Measurements from ENCODE around the gene C1orf21.

C1orf21 gene

DNA sequence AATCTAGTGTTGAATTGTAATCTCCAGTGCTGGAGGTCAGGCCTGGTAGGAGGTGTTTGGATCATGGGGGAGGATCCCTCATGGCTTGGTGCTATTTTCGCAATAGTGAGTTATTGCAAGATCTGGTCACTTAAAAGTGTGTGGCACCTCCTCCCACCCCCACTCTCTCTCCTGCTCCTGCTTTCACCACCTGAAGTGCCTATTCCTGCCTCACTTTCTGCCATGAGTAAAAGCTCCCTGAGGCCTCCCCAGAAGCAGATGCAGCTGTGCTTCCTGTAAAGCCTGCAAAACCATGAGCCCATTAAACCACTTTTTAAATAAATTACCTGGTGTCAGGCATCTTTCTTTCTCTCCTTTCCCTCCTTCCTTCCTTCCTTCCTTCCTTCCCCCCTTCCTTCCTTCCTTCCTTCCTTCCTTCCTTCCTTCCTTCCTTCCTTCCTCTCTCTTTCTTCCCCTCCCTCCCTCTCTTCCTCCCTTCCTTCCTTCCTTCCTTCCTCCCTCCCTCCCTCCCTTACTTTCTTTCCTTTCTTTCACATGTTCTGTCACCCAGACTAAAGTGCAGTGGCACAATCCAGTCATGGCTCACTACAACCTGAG, 172.4 kb downstream of the C1orf21 start:
- no peak for DNase-seq

DNA sequence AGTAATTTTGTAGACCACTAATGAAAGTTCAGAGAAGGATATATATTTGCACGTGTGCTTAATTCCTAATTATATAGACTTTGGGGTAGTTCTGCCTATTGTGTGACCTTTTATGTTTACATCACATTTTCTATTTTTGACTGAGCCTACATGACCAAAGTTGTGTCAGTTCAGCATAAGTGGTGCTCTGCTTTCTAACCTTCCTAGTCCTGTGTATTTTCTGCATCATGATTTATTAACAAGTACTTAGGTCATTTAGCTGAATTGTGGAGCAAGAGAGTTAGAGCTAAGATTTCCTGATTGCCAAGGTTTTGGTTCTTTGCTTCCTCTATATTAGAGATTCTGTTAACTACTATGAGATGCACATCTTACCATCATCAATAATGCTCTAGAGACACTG, 176.0 kb downstream of the C1orf21 start:
- no peak for DNase-seq

DNA sequence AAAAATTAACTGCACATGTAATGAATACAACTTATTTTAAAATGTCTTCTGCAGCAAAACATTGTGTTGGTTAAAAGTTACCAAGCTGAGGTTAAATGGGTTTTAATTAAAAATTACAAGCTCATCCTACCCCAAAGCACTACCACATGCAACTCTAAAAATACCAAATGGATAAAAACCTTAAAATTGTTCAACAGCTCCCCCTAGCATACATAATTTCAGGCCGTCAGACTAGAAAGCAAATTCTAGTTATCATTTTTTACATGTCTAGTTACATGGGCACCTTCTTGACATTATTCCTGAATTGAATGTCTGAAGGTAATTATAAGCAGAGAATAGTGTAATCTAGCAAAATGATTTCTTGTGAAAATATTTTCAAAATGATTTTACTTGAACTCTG, 176.5 kb downstream of the C1orf21 start:
- no peak for DNase-seq

DNA sequence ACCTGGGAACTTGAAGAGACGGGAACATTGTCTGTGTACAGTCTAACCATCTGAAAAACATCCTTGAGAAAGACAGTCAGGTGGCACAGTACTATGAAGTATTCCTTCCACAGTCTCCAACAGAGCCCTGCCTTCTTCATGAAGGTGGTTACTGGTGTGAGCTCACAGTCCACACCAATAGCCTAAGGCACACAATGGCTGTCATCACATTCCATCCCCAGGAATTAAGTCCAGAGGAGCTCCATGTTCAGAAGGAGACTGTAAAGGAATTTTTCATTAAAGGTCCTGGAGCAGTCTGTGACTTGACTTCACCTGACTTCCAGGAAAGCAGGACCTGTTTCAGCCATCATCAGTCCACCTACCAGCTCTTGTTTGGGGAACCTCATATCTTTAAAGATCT, 180.2 kb downstream of the C1orf21 start:
- no peak for DNase-seq

DNA sequence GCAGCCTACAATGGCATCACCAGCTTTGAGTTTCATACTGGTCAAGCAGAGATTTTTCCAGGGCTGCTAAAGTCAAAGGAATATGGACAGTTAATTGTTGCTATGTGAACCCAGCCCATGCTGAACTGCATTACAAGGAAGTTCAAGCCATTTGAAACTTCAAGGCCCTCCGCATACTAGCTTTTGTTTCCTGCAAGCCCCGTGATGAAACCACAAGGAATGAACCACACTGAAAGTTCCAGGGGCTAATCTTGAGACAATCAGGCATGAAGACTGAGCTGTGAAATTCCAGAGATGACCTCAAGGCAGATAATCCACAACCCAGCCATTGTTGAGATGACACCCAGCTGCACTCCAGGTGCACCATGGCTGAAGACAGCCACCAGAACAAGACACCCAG, 180.8 kb downstream of the C1orf21 start:
- no peak for DNase-seq

DNA sequence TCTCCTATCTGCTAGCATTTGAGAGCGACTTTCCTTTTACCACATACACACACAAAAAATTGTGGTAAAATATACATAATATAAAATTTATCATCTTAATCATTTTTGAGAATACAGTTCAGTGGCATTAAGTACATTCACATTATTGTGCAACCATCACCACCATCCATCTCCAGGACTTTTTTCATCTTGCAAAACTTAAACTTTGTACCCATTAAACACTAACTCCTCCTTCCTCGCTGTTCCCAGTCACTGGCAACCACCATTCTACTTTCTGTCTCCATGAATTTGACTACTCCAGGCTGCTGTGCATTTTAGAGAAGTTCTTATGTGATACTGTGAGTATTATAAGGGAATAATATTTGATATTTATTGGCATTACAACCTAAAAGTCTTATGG, 181.3 kb downstream of the C1orf21 start:
- no peak for DNase-seq

DNA sequence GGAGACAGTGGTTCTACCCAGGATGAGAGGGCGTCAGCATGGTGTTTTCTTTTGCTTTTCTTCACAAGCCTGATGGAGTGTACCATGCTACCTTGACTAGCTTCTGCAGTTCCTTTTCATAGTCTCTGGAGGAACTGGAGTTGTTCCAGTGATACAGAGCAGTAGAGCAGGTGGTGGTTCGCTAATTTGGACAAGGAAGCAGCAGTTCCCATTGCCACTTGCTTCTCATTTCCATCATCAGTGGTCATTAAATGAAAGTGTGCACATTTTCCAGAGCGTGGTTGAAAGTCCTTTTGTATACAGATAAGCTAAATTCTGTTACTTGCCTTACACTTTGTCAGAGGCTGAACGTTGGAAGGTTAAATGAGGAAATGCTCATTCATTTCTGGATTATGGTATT, 182.3 kb downstream of the C1orf21 start:
- DNase-seq, result no peak

DNA sequence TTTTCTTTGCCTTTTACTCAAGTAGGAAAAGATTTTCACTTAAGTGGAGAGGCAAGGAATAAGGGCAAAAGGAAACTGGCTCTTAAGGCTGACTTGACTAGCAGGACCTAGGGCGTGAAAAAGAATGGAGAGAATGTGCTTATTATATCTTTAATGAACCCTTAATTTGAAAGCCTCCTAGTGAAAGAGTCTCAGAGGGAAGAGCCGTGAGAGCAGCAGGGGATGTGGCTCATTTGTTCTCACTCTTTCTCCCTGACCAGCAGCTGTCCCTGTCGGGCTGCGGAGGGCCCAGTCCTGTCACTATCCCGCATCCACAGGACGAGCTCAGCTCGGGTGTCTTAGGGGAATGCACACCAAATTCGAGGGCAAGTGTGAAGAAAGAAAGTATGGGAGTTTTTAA, 187.8 kb downstream of the C1orf21 start:
- DNase-seq, result no peak

DNA sequence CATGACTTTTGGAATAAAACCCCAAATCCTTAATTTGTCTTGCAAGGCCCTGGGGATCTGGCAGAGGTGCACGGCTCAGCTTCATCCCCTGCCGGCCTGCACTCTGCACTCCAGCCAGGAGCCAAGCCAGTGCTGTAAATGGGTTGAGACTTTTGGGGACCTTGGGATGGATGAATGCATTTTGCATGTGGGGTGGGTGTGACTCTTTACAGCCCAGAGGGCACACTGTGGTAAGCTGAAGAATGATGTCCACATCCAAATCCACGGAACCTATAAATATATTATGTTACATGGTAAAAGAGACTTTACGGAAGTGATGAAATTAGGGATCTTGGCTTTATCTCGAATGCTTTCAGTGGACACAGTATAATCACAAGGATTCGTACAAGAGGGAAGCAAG, 190.0 kb downstream of the C1orf21 start:
- no peak for DNase-seq

DNA sequence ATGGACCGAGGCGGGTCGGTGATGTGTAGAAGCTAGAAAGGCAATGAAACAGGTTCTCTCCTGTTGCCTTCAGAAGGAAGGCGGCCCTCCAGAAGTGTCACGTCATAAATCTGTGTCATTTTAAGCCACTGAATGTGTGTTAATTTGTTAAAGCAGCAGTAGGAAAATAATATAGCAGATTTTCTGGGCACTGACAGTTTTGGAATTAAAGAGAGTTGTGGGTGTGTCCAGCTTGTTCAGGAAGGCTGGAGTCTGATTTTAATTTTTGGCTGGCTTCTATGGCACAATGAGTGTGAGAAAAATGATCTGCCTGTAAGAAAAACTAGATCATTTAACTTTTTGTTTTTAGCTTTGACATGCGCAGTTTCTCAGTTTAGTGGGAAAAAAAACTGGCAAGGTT, 190.5 kb downstream of the C1orf21 start:
- no peak for DNase-seq

DNA sequence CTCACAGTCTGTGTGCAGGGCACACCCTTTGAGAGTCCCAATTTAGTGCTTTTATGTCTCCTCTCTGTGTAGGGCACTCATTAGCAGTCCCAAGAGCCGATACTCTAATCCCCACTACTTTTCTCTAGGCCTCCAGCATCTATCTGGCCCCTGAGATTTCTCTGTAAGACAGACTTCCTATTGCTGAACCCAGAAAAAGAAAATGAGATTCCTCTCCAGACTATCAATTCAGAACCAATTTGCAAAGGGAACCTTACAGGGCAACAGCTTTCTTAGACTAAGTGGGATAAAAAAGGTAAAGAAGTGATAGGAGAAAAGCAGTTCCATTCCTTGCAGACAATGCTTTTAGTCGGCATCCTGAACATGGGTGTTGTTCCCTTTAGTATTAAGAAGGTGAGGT, 195.6 kb downstream of the C1orf21 start:
- no peak for DNase-seq

DNA sequence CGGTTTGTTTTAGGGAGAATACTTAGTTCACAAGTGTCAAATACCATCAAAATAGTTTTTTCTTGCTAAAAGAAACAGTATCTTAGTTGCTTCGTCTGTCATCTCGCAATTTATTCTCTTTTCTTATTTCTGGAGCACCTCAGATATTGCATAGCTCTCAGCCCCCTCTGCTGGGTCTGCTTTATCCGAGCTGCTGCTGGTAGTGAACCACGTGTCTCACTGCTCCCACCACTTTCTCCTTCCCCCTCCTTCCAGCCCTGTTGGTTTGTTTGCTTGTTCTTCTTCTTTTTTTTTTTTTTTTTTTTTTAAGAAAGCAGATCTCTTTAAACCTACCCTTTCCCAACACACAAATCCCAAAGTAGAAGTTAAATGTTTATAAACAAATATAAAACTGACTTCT, 197.0 kb downstream of the C1orf21 start:
- DNase-seq, result no peak

DNA sequence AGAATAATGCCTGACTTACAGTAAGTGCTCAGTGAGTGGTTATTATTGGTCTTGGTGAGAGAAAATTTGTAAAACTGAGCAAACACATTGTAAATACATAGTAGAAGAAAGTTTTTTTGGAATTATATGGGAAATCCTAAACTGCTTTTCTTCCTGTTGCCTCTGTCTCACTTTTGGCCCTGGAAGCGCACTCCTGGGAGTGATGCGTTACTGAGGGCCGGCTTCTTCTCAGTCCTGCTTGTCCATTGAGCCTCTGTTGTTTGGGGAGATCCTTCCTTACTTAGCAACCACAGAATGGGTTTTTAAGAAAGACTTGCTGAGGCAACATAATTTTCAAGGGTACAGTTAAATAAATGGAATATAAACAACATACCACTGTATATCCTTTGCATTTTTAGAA, 201.9 kb downstream of the C1orf21 start:
- DNase-seq, result no peak

DNA sequence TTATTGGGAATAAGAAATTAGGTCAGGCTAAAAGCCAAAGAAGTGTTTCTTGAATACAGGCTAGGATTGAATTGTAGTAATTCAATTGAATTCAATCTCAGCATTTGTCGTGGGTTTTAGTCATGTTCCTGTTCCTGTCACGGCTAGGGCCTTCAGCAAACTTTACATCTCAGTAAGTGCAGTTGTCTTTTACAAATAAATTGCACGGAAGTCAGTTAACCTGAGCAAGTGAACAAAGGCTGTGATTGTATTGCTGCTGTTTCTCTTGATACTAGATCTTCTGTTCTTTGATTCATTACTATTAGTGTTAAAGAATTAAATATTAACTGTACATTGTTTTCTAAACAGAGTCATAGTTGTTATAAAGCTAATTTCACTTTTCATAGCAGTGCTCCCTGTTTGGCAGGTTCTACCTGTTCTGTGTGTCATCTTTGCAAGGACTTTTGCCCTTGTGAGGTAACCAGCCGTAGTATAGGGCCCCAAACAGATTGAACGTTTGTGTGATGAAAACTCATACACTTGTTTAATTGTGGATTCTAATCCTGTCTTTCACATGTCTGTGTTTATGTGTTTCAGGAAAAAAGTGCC, 203.4 kb downstream of the C1orf21 start:
- DNase-seq, result no peak

DNA sequence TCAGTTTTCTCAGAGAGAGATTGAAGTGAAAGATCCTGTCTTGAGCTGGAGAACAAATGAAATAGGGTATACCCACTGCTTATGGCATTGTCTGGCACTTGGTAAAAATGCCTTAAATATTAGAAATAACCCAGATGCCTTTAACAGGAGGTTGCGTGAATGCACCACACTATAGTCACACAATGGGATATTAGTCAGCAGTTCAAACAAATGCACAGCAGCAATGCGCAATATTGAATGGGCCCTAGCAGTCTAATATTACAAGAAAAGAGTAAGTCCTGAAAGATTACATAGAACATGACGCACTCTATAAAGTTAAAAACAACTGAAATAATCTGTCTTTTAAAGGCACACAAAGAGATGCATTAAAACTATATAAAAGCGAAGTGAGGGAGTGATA, 206.8 kb downstream of the C1orf21 start:
- no peak for DNase-seq

DNA sequence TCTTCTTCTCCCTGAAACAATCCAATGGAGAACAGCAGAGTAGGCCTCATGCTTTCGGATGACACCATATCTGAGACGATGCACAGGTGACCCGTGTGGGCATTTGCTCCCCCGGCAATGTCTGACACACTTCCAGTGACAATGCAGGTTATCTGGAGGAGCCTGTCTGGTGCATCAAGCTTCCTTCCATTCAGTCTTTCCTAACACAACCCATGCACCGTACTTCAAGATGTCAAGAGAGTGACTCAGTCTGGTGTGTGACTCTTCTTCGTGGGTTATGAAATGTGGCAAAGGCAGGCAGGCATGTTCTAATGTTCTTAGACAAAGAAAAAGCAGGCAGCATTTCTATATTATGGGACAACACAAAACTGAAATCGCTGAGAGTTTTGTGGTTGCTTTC, 208.8 kb downstream of the C1orf21 start:
- DNase-seq, result no peak

DNA sequence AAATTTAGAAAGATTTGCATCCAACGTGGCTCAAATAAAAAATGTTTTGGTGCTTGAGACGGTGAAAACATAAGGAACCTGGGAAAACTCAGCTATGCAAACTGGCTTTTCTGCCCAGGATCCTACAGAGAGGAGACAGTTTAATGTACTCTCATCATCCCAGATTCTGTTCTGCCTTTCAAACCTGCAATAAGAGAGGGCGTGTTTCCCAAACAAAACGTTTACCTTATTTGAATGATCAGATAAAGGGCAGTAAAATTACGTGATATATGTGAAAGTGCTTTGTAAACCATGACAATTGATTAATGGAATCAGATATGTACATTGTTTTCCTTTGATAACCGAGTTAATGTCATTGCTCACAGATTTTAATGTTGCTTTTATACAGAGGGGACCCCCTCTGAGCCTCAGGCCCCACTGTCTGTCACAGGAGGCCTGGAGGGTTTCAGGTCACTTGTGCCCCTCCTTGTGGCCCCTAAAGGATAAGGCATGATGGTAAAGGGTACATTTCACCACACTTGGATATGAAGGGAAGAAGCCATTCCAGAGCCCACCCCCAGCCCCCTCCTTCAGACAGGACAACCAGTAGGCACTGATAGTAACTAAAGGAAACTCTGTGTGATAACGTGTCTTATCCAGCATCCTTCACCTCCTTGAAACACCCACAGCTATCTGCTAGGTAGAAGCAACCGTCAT, 210.3 kb downstream of the C1orf21 start:
- DNase-seq, result no peak

DNA sequence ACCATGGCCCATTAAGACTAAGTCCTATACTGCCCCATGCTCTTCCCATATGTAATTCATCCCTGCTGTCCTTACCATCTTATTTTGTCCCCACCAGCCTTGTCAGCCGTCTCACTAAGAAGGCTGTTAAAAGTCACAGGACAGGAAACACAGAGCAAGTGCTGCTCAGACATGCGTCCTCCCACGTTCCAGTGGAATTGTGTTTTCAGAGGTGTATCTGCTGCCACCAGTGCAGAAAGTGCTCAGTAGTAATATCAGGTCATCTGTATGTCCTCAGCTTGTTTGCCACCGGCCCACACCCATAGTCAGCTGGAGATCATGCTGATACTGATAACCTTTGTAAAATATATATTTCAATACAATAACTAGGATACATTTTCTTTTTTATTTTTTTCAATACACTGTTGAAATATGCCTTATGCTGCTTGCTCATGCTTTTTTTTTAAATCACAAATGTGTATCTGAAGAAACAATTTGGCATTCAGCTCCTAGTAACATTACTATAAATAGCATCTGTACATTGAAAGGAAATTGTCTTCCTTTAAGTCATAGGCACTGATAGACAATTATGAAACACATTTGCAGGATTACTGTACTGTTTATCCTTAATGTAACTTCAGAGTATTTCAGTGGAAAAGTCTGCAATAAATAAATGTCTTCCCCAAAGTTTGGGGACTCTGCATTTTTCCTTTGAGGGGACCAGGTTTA, 211.0 kb downstream of the C1orf21 start:
- DNase-seq, result no peak

DNA sequence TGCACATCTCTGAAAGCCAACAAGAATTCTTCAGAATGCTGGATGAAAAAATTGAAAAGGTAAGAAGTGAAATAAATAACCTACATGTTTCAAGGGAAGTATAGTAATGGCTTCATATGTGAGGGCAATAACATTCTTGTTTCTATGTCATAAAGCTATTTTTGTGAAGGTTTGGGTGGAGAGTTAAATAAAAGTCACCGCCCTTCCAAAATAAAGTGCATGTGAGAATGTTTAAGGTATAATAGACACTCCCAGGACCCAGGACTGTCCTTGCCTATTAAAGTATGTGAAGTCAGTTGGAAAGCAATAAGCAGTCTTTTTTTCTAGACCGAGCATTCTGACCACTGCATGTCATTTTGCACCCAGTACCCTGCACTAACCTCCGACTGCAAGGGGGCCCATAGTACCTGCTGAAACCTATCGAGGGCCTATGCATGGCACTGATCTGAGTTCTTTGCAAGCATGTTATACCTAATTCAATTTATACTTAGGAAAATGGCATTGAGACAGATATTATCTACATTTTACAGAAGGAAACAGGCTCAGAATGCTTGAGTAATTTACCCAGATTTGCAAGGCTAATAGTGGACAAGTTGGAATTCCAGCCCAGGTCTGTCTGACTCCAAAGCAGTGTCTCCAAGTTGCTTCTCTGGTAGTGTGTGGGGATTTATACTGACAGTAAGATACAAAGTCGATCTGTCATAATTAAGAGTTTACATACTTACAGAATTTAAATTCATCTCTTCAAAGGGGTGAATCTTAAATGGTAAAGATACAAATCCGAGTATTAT, 211.8 kb downstream of the C1orf21 start:
- no peak for DNase-seq

DNA sequence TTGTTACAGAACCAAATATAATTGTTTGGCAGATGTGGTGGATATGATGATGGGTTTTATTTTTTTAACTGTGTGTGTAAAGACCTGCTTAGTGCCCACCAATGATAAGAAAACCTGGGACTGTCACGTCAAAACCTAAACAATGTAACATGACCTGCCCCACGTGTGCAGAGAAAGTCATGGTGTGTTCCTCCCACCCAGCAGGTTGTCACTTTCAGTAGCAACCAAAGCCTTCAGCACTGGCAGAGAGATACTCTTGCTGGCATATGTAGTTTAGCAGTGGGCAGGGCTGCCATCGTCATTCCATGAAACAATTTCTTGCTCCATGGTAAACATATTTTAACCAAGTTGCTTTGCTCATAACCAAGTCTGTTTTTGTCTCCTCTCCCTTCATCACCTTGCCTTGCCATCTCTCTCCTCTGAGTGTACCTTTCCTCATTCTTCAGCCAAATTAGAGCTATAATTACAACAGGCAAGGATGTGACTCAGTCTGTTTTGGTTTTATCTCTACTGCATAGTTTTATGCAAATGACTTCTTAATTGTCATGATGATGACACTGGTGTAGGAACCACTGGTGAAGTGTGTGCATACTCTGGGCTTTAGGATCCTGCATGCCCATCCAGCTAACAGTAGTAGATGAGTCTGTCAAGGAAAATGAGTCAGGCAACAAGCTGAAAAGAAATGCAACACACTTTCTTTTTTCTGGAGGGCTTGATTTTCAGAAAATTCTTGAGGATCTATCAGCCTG, 217.5 kb downstream of the C1orf21 start:
- DNase-seq, result no peak

DNA sequence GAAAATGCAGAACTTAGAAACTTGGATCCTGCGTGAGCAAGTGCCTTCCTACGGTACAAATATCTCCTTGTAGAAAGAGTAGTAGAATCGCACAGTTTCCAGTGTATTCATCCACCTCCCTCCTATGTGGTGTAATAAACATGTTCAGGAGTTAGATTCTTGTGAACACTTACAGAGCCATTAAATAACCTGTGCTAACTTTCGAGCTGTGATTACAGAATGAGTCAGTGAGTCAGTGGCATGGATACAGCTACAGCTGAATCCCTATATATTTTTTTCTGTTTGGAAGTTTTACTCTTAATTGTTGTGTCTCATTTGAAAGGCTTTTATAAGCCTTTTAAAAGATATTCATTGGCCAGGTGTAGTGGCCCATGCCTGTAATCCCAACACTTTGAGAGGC, 219.1 kb downstream of the C1orf21 start:
- DNase-seq, result no peak

DNA sequence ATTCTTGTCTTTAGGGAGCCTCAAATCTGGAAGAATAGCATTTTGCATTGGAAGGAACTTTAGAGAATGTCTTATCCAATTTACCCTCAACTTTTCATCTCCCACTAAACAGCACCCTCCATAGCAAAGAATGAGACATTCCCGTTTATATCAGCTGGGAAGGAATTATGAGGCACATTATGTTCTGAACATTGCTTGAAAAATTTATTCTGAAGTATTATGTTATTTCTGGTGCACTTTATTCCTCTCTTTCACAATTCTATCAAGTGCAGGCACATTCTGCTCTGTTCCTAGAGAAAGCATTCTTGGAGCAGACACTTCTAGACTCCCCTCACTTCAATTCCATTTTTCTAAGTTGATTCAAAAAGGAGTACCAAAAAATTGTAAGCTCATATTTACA, 220.0 kb downstream of the C1orf21 start:
- no peak for DNase-seq

DNA sequence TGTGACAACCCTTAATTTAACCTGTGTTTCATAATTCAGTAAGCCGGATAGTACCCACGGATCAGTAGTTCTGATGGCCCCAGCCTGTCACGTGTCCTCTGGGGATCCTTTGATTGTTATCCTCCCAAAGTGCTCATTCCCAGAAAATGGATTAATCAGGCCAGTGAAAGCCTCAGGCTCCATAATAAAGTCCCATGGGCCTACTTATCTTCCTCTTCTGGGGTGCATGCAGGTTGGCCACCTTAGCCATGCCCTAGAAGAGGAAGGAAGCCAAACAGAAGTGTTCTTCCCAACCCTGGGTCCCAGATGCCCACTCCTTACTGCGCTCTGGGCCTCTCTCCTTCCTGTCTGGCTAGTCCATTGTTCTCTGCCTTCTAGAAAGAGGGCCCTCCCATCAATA, 221.8 kb downstream of the C1orf21 start:
- no peak for DNase-seq
